Loucy (cell line): Measurements from ENCODE around the gene GOLGA8T.
"Not testable (repeated sequence)": the region's sequence is repeated elsewhere in the genome, so short reads cannot be mapped to it uniquely, and the experiment has no call there.

Experiments
- CTCF ChIP-seq: fragments of 200-600 bp; sonication (generic); conservative IDR thresholded peaks from 2 replicates; pipeline ENCODE4 v1.5.1; 2014; ENCODE audit warnings: mild to moderate bottlenecking, antibody characterized with exemption, low read length
- EZH2phosphoT487 ChIP-seq: fragments of 200-600 bp; IDR thresholded peaks from 2 replicates; pipeline ENCODE4 v1.6.1; 2018; ENCODE audit warnings: antibody characterized with exemption, mild to moderate bottlenecking, moderate library complexity, borderline replicate concordance

DNA sequence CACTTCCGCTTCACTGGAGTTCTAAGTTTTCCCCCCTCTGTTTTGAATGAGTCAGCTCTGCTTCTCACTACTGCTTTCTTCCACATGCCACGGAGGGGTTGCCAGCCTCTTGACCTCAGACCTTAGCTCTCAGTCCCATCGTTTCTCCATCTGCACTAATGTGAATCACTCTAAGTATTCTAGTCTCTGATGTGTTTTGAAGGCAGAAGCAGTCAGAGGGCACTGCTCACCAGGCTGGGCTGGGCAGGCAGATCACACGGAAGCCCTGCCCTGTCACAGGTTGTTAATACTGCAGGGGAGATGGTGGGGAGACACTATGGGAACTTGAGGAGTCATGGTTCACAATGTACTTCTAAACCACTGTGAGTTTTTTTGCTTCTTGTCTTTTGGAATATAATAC, 24.3 kb upstream of the GOLGA8T start:
- not testable (repeated sequence) for TF ChIP-seq CTCF, EZH2phosphoT487
